GM12878 (cell line): ENCODE data around the gene GUCA2B.

Experiments
- DPF2 ChIP-seq: fragments of 450-650 bp; IDR thresholded peaks from 2 replicates; pipeline ENCODE4 v1.6.1; 2017; ENCODE audit warnings: mild to moderate bottlenecking
- SREBF1 ChIP-seq: IDR thresholded peaks from 2 replicates; pipeline ENCODE4 v1.6.1; 2012; ENCODE audit warnings: mild to moderate bottlenecking, low read length
- YBX1 ChIP-seq: fragments of 450-650 bp; IDR thresholded peaks from 2 replicates; pipeline ENCODE4 v1.6.1; 2016; ENCODE audit warnings: antibody characterized with exemption
- ZNF384 ChIP-seq: IDR thresholded peaks from 2 replicates; pipeline ENCODE4 v1.6.1; 2012; ENCODE audit warnings: low read depth, mild to moderate bottlenecking, low read length, improper control_type of control experiment, borderline replicate concordance
- TF ChIP-seq, protein P1 (sequence below), 3 experiments: IDR thresholded peaks in 2 of 3; conservative IDR thresholded peaks in 1 of 3; 2 replicates each; pipeline ENCODE4 v1.5.1; 2011; ENCODE audit warnings: low read depth in 3 of 3, low read length in 3 of 3, mild to moderate bottlenecking in 3 of 3, control low read depth in 2 of 3, moderate library complexity in 2 of 3, inconsistent platforms in 1 of 3, mixed read lengths in 1 of 3; ENCODE audit not compliant: control insufficient read depth in 2 of 3, insufficient read depth in 1 of 3; ENCODE audit errors: extremely low read depth in 1 of 3

DNA sequence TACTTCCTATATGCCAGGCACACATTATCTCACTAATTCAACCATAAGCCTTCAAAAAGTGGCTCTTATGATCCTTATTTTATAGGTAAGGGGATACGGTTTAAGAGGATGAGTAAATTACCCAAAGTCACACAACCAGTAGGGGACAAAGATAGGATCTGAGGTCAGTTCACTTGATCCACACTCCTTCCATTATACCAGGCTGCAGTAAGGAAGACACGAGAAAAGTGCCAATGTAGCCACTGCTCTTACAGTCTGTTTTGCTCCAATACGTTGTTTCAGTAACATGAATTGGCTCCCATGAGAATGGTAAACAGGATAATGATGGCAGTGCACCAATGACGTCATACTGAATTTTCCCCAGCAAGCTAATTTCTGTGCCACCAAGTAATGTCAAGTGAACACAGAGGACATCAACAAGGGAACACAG is 26.7 kb downstream of the GUCA2B start:
- TF ChIP-seq, protein P1, sequence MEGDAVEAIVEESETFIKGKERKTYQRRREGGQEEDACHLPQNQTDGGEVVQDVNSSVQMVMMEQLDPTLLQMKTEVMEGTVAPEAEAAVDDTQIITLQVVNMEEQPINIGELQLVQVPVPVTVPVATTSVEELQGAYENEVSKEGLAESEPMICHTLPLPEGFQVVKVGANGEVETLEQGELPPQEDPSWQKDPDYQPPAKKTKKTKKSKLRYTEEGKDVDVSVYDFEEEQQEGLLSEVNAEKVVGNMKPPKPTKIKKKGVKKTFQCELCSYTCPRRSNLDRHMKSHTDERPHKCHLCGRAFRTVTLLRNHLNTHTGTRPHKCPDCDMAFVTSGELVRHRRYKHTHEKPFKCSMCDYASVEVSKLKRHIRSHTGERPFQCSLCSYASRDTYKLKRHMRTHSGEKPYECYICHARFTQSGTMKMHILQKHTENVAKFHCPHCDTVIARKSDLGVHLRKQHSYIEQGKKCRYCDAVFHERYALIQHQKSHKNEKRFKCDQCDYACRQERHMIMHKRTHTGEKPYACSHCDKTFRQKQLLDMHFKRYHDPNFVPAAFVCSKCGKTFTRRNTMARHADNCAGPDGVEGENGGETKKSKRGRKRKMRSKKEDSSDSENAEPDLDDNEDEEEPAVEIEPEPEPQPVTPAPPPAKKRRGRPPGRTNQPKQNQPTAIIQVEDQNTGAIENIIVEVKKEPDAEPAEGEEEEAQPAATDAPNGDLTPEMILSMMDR (IDR thresholded peaks at IDR 0.05 in 2 of 3, conservative IDR thresholded peaks at IDR 0.05 in 1 of 3; ENCODE audit: control insufficient read depth in 2 of 3, extremely low read depth in 1 of 3, insufficient read depth in 1 of 3, low read depth in 3 of 3, low read length in 3 of 3), result no peak
- TF ChIP-seq ZNF384, result no peak
- no peak for TF ChIP-seq YBX1
- TF ChIP-seq SREBF1, result no peak
- TF ChIP-seq DPF2, result no peak
